Measurements from ENCODE around the gene LPCAT4. TPM values are rescaled to one million over a fixed set of nuclear protein-coding genes. Genes with fewer than 3 reads are reported as not detected.

The LPCAT4 gene
- total and polyA plus RNA-seq, 4 donors, result 1.1 to 2.4 (median 1.8) TPM

DNA sequence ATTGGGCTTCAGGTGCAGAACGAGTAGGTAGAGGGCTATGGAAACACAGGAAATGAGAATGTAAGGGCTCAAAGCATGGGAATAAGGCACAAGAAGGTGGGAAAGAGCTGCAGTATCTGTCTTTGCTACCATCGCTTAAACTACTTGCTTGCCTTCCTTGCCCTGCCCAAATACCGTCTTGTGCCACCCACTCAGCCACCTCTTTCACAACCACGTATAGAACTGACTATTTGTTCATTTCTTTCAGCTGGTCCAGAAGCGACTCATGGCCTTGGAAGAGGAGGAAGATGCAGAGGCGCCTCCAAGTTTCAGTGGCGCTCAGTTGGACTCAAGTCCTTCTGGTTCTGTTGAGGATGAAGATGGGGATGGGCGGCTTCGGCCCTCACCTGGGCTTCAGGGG is 11.8 kb downstream of the LPCAT4 start:
- no peak for DNase-seq (ENCODE audit: low spot score)
- no peak overlapping the region for H3K4me3 ChIP-seq (ENCODE audit: low read depth in 1 of 3, low read length in 3 of 3)
- H3K27ac ChIP-seq (ENCODE audit: low read depth in 1 of 2, low read length in 2 of 2), result no peak overlapping the region
- no peaks in the 10 kb centered on the region for H3K4me1 ChIP-seq (ENCODE audit: control insufficient read depth in 4 of 4, insufficient read depth in 4 of 4, low read length in 3 of 4)
- WGBS, result 88% methylated on average over 9 of the region's 9 CpGs
- H3K36me3 ChIP-seq (ENCODE audit: control insufficient read depth in 4 of 4, insufficient read depth in 3 of 4, low read depth in 1 of 4, low read length in 3 of 4), result peaks cover 0 to 2% (median 0%) of the 10 kb centered on the region in 4 donors
- H3K9me3 ChIP-seq (ENCODE audit: control insufficient read depth in 4 of 4, low read length in 3 of 4), result no peaks in the 10 kb centered on the region
- H3K27me3 ChIP-seq (ENCODE audit: control insufficient read depth in 4 of 4, insufficient read depth in 4 of 4, low read length in 3 of 4), result no peaks in the 10 kb centered on the region
- H3K9ac ChIP-seq (ENCODE audit: low read depth in 1 of 2, low read length in 2 of 2), result no peak overlapping the region
- TF ChIP-seq HNF4G (IDR thresholded peaks at IDR 0.05) (no peak), TAF1 (conservative IDR thresholded peaks at IDR 0.05) (no peak), HNF4A (conservative IDR thresholded peaks at IDR 0.05) (no peak), JUND (IDR thresholded peaks at IDR 0.05) (no peak), RXRA (IDR thresholded peaks at IDR 0.05) (no peak), NR2F2 (IDR thresholded peaks at IDR 0.05) (no peak), FOXA2 (IDR thresholded peaks at IDR 0.05) (no peak), FOXA1 (IDR thresholded peaks at IDR 0.05) (no peak), GABPA (IDR thresholded peaks at IDR 0.05 in 1 of 2, conservative IDR thresholded peaks at IDR 0.05 in 1 of 2) (no peak), YY1 (IDR thresholded peaks at IDR 0.05) (no peak), EGR1 (IDR thresholded peaks at IDR 0.05; ENCODE audit: low read depth in 2 of 2) (no peak), SP1 (IDR thresholded peaks at IDR 0.05) (no peak), RAD21 (IDR thresholded peaks at IDR 0.05) (no peak)
- TF ChIP-seq, protein P1, sequence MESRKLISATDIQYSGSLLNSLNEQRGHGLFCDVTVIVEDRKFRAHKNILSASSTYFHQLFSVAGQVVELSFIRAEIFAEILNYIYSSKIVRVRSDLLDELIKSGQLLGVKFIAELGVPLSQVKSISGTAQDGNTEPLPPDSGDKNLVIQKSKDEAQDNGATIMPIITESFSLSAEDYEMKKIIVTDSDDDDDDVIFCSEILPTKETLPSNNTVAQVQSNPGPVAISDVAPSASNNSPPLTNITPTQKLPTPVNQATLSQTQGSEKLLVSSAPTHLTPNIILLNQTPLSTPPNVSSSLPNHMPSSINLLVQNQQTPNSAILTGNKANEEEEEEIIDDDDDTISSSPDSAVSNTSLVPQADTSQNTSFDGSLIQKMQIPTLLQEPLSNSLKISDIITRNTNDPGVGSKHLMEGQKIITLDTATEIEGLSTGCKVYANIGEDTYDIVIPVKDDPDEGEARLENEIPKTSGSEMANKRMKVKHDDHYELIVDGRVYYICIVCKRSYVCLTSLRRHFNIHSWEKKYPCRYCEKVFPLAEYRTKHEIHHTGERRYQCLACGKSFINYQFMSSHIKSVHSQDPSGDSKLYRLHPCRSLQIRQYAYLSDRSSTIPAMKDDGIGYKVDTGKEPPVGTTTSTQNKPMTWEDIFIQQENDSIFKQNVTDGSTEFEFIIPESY (IDR thresholded peaks at IDR 0.05), result no peak
- TF ChIP-seq, protein P2, sequence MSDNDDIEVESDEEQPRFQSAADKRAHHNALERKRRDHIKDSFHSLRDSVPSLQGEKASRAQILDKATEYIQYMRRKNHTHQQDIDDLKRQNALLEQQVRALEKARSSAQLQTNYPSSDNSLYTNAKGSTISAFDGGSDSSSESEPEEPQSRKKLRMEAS (IDR thresholded peaks at IDR 0.05), result no peak
- TF ChIP-seq, protein P3, sequence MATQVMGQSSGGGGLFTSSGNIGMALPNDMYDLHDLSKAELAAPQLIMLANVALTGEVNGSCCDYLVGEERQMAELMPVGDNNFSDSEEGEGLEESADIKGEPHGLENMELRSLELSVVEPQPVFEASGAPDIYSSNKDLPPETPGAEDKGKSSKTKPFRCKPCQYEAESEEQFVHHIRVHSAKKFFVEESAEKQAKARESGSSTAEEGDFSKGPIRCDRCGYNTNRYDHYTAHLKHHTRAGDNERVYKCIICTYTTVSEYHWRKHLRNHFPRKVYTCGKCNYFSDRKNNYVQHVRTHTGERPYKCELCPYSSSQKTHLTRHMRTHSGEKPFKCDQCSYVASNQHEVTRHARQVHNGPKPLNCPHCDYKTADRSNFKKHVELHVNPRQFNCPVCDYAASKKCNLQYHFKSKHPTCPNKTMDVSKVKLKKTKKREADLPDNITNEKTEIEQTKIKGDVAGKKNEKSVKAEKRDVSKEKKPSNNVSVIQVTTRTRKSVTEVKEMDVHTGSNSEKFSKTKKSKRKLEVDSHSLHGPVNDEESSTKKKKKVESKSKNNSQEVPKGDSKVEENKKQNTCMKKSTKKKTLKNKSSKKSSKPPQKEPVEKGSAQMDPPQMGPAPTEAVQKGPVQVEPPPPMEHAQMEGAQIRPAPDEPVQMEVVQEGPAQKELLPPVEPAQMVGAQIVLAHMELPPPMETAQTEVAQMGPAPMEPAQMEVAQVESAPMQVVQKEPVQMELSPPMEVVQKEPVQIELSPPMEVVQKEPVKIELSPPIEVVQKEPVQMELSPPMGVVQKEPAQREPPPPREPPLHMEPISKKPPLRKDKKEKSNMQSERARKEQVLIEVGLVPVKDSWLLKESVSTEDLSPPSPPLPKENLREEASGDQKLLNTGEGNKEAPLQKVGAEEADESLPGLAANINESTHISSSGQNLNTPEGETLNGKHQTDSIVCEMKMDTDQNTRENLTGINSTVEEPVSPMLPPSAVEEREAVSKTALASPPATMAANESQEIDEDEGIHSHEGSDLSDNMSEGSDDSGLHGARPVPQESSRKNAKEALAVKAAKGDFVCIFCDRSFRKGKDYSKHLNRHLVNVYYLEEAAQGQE (IDR thresholded peaks at IDR 0.05), result no peak

DNA sequence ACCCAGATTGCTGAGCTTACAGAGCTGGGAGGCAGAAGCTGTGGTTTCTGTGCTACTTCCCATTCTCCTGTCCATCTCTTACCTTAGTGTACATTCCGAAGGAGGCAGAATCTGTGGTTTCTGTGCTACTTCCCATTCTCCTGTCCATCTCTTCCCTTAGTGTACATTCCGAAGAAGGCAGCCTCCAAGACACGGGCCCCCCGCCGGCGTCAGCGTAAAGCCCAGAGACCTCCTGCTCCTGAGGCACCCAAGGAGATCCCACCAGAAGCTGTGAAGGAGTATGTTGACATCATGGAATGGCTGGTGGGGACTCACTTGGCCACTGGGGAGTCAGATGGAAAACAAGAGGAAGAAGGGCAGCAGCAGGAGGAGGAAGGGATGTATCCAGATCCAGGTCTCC is 12.7 kb downstream of the LPCAT4 start:
- no peak for TF ChIP-seq EGR1 (IDR thresholded peaks at IDR 0.05; ENCODE audit: low read depth in 2 of 2)
- no peak for TF ChIP-seq TAF1 (conservative IDR thresholded peaks at IDR 0.05)
- TF ChIP-seq, protein P4, sequence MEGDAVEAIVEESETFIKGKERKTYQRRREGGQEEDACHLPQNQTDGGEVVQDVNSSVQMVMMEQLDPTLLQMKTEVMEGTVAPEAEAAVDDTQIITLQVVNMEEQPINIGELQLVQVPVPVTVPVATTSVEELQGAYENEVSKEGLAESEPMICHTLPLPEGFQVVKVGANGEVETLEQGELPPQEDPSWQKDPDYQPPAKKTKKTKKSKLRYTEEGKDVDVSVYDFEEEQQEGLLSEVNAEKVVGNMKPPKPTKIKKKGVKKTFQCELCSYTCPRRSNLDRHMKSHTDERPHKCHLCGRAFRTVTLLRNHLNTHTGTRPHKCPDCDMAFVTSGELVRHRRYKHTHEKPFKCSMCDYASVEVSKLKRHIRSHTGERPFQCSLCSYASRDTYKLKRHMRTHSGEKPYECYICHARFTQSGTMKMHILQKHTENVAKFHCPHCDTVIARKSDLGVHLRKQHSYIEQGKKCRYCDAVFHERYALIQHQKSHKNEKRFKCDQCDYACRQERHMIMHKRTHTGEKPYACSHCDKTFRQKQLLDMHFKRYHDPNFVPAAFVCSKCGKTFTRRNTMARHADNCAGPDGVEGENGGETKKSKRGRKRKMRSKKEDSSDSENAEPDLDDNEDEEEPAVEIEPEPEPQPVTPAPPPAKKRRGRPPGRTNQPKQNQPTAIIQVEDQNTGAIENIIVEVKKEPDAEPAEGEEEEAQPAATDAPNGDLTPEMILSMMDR (IDR thresholded peaks at IDR 0.05; ENCODE audit: low read depth, low read length, missing input control), result no peak
- TF ChIP-seq NR2F2 (IDR thresholded peaks at IDR 0.05), result no peak
- TF ChIP-seq HNF4G (IDR thresholded peaks at IDR 0.05), result no peak
- TF ChIP-seq FOXA1 (IDR thresholded peaks at IDR 0.05), result no peak
- TF ChIP-seq GABPA (IDR thresholded peaks at IDR 0.05 in 1 of 2, conservative IDR thresholded peaks at IDR 0.05 in 1 of 2), result no peak
- no peak for TF ChIP-seq HNF4A (conservative IDR thresholded peaks at IDR 0.05)
- TF ChIP-seq, protein P2 (IDR thresholded peaks at IDR 0.05), result no peak
- no peak for TF ChIP-seq SP1 (IDR thresholded peaks at IDR 0.05)
- TF ChIP-seq RAD21 (IDR thresholded peaks at IDR 0.05), result no peak
- TF ChIP-seq, protein P3 (IDR thresholded peaks at IDR 0.05), result no peak
- TF ChIP-seq, protein P5, sequence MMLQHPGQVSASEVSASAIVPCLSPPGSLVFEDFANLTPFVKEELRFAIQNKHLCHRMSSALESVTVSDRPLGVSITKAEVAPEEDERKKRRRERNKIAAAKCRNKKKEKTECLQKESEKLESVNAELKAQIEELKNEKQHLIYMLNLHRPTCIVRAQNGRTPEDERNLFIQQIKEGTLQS (IDR thresholded peaks at IDR 0.05), result no peak
- TF ChIP-seq FOXA2 (IDR thresholded peaks at IDR 0.05), result no peak
- no peaks in the 10 kb centered on the region for H3K27me3 ChIP-seq (ENCODE audit: control insufficient read depth in 4 of 4, insufficient read depth in 4 of 4, low read length in 3 of 4)

More for the DNA sequence above, 12.7 kb downstream of the LPCAT4 start:
- H3K27ac ChIP-seq (ENCODE audit: low read depth in 1 of 2, low read length in 2 of 2), result no peak overlapping the region
- DNase-seq (ENCODE audit: low spot score), result no peak
- H3K4me3 ChIP-seq (ENCODE audit: low read depth in 1 of 3, low read length in 3 of 3), result no peak overlapping the region
- no peak overlapping the region for H3K9ac ChIP-seq (ENCODE audit: low read depth in 1 of 2, low read length in 2 of 2)
- H3K36me3 ChIP-seq (ENCODE audit: control insufficient read depth in 4 of 4, insufficient read depth in 3 of 4, low read depth in 1 of 4, low read length in 3 of 4), result no peaks in the 10 kb centered on the region
- H3K9me3 ChIP-seq (ENCODE audit: control insufficient read depth in 4 of 4, low read length in 3 of 4), result no peaks in the 10 kb centered on the region
- 93% methylated on average over 7 of the region's 7 CpGs for WGBS
- no peaks in the 10 kb centered on the region for H3K4me1 ChIP-seq (ENCODE audit: control insufficient read depth in 4 of 4, insufficient read depth in 4 of 4, low read length in 3 of 4)
